OCI-M1 (cell line): ENCODE measurements around the gene TOX2.
"Not testable (repeated sequence)": the region's sequence is repeated elsewhere in the genome, so short reads cannot be mapped to it uniquely, and the experiment has no call there.

Source experiments
- DNase-seq: peaks from one replicate; lab custom pipeline; 2025; lab: John Stamatoyannopoulos, UW

Gene TOX2

GRCh38 chr20:44033344-44033743 is 118.7 kb downstream of the TOX2 start:
- peak; percentile 72 for DNase-seq

DNA sequence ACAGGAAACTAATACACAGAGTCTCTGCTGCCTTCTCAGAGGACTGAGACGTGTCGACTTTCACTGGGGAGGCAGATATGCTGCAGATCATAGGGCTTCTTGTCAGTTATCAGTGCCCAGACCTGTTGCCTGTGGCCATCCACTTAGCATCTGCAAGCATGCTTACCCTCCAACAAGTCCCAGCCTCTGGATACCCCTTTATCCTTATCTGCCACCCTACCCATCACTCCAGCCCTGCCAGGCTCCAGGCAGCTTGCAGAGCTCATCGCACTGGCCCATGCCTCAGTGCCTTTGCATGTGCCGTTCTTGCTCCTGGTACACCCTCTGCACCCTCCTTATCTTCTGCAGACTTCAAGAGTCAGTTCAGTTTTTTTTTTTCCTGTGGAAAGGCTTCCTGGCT is 119.2 kb downstream of the TOX2 start:
- no peak for DNase-seq

- no peak for DNase-seq
Measured at GRCh38 chr20:44034451-44034850, 119.8 kb downstream of the TOX2 start.

- no peak for DNase-seq
Measured at GRCh38 chr20:44034965-44035635, 120.4 kb downstream of the TOX2 start.

DNA sequence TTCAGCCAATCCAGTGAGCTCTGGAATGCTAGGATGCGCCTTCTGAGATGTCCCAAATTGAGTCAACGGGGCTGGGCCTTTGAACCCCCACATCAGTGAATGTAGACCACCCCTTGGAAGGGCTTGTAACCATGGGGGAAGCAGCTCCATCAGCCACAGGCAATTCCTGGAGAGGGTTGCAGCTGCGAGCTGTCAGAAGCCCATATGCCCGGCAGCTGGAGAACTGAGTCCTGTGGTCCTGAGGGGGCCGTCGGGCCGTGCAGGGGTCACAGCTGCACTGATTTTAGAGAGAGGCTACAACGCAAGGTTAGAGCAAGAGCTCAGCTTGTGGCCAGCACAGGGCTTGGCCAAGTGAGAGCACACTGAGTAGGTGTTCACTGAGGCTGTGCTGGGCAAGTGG is 121.3 kb downstream of the TOX2 start:
- DNase-seq, result no peak

- DNase-seq, result no peak
Measured at GRCh38 chr20:44036441-44036840, 121.8 kb downstream of the TOX2 start.

DNA sequence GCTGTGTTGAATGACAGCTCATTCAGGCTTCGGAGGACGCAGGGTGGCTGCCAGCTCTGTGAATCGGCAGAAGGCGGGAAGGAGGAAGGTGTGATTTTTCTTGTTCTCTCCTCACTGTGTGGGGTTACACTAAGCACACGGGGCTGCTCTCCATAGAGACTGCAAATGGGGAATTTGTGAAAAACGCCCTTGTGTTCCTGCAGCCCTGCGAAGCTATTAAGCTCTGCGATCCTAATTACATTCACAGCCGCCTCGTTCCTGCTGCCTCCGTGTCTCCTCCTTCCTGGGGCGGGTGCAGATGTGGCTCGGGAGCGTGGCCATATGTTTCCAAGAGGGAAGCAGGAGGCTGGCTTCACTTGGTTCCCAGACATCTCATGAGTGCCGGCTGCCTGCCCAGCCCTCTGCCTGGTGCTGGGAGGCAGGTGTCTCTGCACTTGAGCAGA is 124.0 kb downstream of the TOX2 start:
- no peak for DNase-seq

GRCh38 chr20:44039147-44039546 is 124.5 kb downstream of the TOX2 start:
- no peak for DNase-seq

DNA sequence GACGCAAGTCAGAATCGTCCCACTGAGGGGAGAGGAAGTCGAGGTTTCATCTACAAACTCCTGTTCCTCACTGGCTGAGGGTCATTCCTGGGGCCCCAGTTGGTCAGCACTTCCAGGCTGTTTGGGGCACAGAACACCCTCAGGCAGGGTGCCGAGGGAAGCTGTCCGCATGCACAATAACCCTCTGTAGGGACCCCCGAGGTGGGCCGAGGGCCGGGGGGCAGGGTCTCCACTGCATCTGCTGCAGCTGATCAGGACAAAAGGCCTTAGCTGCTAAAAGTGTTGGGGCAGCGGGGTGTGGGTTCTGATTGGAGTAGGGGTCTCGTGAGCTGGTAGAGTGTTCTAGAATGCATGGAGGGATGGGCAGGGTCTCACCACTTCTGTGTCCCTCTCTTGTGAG is 125.1 kb downstream of the TOX2 start:
- DNase-seq, result no peak

DNA sequence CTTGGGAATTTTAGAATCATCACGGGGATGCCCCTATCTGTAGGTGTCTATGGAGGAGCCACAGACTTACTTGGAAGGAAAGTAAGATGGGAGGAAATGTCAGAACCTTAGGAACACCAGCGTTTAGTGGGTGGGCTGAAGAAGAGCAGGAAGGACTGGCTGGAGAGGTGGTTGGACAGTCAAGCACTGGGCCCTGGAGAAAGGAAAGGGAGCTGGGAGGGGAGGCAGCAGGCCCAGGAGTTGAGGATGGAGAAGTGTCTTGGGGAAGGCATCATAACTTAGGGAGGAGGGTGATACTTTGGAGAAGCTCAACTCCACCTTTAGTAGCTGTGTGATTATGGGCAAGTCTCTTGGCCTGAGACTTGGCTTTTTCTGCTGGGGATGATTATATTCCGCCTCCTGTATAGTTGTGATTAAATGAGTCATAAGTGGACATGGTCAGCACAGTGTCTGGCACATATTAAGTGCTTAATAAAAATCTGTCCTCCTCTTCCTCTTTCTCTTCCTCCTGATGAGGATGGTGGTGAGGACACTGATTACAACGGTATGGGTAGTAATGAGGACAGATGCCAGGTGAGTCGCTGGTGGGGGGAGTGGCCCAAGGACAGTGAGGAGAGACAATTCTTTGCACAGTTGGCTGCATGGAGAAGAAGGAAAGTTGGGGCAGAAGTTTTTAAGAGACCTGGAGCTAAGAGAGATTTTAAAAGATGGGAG is 125.7 kb downstream of the TOX2 start:
- DNase-seq, result no peak

DNA sequence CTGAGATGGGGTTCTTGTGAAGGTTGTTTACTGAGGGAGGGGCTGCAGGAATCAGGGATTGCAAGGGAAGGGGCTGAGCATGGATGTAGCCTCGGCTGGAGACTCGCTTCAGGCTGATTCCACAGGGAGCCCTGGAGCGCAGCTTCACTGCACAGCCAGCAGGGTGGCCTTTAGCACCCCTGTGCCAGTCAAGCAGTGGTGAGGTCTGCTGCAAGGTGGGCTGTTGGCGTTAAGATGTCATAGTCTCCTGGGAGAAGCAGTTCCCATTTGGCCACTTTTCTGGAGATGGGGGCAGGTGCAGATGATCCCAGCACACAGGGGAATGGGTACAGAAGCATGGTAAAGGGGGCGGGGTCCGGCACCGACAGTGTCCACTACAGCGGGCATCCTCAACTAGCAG is 126.3 kb downstream of the TOX2 start:
- no peak for DNase-seq

GRCh38 chr20:44044712-44045111 is 130.1 kb downstream of the TOX2 start:
- DNase-seq, result not testable (repeated sequence)

DNA sequence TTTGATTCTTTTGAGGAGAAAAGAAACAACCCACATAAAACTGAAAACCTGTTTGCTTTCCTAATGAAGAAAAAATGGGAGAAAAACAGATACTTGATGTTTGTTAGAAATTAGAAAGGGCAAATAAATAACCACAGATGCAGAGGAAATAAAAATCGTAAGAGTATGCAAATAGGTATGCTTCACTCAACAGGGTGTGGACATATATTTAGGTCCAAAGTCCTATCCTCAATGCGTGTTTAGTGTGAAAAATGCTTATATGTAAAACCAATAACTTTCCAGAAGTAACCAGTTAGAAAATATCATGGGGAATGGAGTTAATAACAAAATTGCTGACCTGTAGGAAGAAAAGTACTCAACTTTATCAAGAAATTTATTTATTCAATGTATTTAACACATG is 135.7 kb downstream of the TOX2 start:
- no peak for DNase-seq

GRCh38 chr20:44050925-44051660 is 136.4 kb downstream of the TOX2 start:
- DNase-seq, result no peak

DNA sequence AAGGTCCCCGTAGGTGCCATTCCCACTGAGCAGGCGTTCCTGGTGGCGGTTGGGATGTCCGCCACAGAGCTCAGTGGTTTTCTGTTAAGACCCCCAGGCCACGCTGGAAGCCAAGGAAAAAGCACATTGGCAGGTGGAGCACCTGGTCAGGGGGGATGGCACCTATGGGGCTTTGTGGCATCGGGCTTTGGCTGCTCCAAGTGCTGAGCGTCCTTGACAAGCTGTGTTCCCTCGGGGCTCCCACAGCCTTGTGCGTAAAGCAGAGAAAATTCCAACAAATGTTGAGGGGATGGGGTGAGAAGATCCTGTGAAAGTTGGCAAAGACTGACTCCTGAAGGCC is 137.0 kb downstream of the TOX2 start:
- no peak for DNase-seq

DNA sequence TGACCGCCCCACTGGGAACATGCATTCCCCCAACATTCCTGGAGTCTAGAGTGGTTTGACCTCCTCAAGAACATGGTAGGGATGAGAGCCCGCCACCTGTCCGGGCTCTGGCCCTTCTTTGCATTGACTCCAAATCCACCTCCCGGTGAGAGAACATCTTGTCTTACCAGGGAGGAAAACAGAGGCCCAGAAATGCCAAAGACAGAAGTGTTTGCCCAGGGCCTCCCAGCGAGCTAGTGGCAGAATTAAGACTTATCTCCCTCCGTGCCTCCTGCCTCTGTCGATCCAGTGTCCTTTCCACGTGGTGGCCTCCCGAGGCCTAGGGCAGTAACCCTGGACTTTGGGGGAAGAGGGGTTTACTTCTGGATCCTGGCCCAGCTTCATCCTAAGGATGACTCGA is 137.5 kb downstream of the TOX2 start:
- no peak for DNase-seq

GRCh38 chr20:44053046-44053445 is 138.4 kb downstream of the TOX2 start:
- DNase-seq, result no peak

- no peak for DNase-seq
Measured at GRCh38 chr20:44054118-44054517, 139.5 kb downstream of the TOX2 start.

DNA sequence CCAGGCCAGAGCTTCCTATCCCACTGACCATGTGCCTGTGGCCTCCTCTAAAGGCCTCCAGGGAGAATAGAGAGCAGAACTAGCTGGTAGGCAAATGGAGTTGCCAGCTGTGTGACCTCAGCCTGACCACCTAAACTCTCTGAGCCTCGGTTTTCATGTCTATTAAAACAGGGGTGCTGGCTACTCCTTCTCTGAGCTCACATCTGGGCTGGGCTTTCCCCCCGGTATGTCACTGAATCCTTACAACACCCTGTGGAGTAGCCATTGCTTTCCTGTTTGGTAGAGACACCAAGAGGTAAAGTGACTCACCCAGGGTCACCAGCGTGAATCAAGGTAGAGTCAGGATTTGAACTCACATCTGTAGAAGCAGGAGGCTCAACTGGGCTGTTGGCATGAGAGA is 140.2 kb downstream of the TOX2 start:
- no peak for DNase-seq

DNA sequence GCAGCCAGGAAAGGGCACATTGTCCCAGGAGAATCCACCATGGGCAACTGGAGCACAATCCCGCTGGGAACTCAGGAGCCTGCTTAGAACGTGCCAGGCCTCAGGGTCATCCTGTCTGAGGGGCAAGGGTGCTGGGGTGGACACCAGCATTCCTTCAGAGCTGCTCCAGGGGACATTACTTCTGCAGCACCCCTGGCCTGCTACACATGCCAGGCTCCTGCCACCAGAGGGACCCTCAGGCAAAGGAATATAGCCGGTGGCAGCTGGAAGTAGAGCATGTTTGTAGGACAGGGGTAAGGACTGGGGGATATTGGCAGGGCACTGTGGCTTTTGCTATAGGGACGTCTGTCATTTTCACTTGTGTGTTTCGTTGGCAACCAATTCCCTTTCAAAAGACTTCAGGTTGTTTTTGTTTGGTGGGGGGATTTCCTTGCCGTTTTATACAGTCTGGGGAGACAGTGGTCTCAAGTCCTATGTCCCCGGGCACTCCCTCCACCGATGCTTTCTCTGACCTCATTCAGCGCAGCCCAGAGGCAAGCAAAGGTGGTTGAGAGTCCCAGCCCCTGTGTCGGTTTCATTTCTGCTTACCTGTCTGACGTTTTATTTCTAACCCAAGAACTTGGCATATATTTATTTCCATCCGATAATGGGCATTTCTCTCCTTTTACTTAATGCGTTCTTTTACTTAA is 141.5 kb downstream of the TOX2 start:
- peak; percentile 35 for DNase-seq

- DNase-seq, result no peak
Measured at GRCh38 chr20:44057698-44058675, 143.3 kb downstream of the TOX2 start.
